ENCODE results near the gene SH3BGR.
A peak's percentile ranks its signal among the peaks of the same experiment; 100 is the strongest.
"Not testable (repeated sequence)": the region's sequence is repeated elsewhere in the genome, so short reads cannot be mapped to it uniquely, and the experiment has no call there.

Gene SH3BGR

GRCh38 chr21:39518055-39518846 lies 66.5 kb downstream of the SH3BGR start:
- DNase-seq, result peak; percentile 18

- no peak for DNase-seq
These were observed 67.1 kb downstream of the SH3BGR start for GRCh38 chr21:39518847-39519210.

DNA sequence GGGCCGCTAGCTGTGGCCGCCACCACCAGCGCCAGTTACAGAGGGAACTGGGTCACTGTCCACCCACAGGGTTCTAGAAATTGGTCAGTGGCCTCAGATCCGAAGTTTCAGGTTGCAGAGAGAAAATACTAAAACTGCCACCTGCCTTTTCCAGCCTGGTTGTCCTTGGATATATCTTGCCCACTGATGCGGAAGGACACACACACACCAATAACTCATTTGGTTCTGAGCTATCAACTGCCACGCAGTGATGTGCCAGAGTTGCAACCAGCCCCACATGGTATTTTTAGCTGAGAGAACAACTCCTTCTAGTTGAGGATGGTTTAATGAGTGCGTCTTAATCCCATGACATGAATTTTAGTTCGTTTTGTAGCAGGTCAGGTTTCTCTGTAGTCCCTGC lies 68.1 kb downstream of the SH3BGR start:
- no peak for DNase-seq

DNA sequence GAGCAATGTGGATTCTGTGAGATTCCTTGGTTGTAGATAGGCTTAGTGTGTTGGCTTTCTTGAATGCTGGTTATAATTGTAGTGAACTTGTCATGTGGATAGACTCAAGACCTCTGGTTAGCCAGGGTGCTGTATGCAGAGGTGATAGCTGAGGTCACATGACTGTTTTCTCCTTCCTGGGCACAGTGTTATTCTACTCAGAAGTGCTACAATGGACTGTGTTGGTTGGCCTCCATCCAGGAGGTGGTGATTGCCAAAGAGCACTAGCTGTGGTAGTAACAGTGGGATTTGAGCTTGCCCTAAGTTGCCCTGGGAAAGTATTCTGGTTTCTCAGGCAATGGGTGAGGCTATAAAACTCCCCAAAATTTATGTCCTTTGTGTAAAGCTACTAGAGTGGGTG lies 71.6 kb downstream of the SH3BGR start:
- DNase-seq, result no peak

DNA sequence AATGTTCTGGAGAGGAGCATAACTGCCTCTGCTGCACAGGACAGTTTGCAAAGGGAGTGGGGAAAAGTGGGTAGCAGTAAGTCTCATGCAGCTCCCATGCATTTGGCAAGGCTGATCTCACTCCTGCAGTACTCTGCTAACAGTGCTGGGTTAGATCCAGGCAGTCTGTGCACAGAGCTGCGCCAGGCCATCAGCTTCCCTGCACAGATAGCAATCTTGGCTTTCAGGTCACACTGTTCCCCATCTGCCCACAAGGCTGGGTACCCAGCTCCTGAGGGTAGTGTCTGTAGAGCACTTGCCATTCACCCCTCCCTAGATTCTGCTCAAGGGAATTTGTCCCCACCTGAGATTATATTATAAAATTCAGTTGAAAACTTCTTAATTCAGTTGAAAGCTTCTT lies 72.1 kb downstream of the SH3BGR start:
- DNase-seq, result no peak

- no peak for DNase-seq
These were observed 73.4 kb downstream of the SH3BGR start for GRCh38 chr21:39525129-39525528.

DNA sequence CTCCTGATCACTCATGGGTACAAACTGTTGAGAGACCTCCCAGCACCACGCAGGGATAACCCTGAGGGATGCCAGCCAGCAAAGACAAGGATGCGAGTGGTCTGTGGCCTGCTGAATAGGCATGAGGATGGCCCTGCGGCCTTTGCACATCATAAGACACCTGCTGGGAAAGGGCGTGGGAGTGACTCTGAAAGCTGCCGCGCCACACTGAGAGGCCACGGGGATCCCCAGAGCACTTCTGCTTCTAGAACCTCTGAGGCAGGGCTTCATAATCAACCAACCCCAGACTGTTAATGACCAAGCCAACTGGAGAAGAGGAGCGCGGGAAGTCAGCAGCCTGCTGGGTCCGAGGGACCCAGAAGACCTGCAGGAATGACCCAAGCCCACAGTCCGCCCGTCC lies 73.8 kb downstream of the SH3BGR start:
- DNase-seq, result no peak

GRCh38 chr21:39527067-39527595 lies 75.4 kb downstream of the SH3BGR start:
- DNase-seq, result no peak

- no peak for DNase-seq
These were observed 76.1 kb downstream of the SH3BGR start for GRCh38 chr21:39527664-39528381.

GRCh38 chr21:39529026-39529425 lies 77.3 kb downstream of the SH3BGR start:
- DNase-seq, result no peak

- no peak for DNase-seq
These were observed 79.3 kb downstream of the SH3BGR start for GRCh38 chr21:39531064-39531463.

DNA sequence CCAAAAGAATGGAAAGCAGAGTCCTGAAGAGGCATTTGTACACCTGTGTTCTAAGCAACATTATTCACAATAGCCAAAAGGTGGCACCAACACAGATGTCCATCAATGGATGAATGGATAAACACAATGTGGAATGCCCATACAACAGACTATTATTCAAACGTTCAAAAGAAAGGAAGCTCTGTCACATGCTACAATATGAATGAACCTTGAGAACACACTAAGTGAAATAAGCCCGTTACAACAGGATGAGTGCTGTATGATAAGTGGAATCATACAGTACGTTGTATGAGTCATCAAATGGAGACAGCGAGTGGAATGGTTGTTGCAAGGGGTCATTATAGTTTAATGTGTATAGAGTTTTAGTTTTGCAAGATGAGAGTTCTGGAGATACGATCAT lies 80.1 kb downstream of the SH3BGR start:
- DNase-seq, result no peak

- DNase-seq, result no peak
These were observed 82.0 kb downstream of the SH3BGR start for GRCh38 chr21:39533545-39534380.

DNA sequence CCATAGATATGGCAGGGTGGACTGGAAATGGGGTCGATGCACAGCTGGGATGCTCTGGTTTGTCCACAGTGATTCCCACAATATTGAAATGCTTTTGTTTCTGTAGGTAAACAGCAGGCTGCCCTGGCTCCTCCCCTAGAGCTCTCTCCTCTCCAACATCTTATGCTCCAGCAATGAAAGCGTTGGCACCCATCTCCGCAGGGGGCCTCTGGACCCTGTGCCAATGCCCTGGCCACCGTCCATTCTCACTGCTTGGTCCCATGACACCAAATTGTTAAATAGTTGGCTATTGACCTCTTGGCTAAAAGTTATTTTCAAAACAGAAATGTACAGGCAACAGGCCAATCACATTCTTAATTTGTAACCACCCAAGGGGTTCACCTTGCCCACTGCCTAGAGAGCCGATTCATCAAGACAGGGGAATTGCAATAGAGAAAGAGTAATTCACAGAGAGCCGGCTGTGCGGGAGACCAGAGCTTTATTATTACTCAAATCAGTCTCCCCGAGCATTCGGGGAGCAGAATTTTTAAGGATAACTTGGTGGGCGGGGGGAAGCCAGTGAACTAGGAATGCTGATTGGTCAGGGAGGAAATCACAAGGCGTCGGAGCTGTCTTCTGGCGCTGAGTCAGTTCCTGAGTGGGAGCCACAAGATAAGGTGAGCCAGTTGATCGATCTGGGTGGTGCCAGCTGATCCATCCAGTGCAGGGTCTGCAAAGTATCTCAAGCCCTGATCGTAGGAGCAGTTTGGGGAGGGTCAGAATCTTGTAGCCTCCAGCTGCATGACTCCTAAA lies 84.1 kb downstream of the SH3BGR start:
- DNase-seq, result no peak

GRCh38 chr21:39536835-39537234 lies 85.1 kb downstream of the SH3BGR start:
- no peak for DNase-seq

DNA sequence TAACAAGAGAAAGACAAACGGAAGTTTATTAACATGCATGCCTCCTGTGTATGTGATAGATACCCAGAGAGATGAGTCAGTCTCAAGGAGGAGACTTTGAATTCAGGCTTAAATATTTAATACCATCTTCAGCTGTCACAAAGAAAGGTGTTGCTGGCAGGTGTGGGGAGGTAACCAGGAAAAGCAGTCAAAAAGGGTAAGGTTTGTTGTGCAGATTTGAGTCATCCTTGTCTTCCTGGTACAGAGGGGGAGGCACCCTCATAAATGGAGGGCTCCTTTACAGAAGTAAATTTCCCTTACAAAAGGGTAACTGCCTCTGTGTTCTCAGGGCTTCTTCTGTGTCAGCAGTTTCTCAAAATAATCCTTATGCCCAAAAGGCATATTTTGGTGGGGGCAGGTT lies 85.8 kb downstream of the SH3BGR start:
- no peak for DNase-seq

DNA sequence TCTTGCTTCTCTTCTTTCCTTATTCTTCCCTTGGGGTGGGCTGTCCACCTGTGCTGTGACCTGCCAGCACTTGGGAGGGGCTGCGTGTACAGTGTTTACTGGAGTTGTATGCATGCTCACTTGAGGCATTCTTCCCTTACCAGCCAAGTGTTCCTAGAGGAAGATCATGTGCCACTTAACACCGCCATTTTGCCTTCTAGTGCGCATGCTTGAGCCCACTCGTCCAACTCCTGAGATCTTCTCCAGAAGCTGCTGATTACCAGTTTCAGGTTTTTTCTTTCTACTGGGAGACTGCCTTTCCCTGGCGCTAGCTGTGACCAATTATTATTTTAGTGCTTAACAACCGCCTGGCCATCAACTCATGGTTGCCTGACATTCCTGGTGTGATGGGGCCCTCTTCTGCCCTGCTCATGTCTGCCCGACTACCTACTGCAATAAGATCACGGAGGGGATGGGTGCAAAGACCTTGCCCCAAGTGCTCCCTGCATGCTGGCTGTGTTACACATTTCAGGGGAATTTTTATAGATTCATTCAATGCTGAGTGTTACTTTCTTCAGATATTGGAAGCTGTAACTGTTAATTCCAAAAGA lies 86.8 kb downstream of the SH3BGR start:
- no peak for DNase-seq

GRCh38 chr21:39540367-39540766 lies 88.6 kb downstream of the SH3BGR start:
- not testable (repeated sequence) for DNase-seq

DNA sequence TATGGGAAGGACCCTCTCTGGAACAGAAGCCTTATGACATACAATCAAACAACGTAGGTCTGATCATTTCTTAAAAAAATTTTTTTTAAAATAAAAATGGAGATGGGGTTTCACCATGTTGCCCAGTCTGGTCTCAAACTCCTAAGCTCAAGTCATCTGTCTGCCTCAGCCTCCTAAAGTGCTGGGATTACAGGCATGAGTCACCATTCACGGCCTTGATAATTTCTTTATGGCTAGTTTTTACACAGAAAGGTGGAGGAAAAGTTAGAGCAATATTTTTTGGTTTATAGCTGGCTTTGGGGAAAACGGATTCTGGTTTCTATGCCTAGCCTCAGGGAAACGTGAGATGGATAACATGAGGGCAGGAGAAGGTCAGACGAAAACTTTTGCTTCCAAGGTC lies 91.0 kb downstream of the SH3BGR start:
- no peak for DNase-seq

DNA sequence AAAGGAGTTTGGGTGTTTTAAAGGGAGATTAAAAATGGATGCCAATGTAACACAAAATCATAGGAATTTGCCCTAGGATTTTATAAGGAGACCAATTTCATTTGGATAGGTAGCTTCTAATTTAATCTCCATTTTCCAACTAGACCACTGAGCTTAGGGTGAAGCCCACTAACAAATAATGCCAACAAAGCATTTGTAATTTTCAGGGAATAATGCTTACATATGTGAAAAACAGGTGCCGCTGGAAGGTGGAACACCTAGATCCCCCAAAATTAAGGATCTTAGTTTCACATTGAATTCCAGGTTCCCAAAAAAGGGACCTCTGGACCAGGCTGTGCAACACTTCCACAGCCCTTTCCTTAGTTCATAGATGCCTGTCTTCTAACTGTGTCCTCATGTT lies 94.8 kb downstream of the SH3BGR start:
- no peak for DNase-seq

DNA sequence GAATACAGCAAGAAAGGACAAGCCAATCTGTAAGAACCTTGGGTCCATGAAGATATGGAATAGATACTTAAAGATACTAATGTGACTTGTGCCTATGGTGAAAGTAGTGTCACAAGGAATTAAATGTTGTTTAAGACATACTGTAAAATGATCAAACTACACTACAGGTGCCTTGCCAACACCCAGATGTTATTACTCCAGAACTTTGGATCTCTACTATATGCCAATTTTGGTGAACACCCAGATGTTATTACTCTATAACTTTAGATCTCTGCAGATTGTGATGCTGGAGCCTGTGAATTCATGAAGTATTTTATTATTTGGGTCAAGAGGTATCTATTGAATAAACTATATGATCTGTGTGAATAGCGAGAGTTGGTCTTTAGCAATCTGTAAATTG lies 101.1 kb downstream of the SH3BGR start:
- no peak for DNase-seq

GRCh38 chr21:39553331-39553730 lies 101.6 kb downstream of the SH3BGR start:
- DNase-seq, result no peak

Measured in NCI-H2081 treated with DMSO at 0.1 percent for 48 hours (cell line).